ENCODE measurements around the gene ACOT8.
"Not testable (repeated sequence)": the region's sequence is repeated elsewhere in the genome, so short reads cannot be mapped to it uniquely, and the experiment has no call there.

ACOT8 gene

DNA sequence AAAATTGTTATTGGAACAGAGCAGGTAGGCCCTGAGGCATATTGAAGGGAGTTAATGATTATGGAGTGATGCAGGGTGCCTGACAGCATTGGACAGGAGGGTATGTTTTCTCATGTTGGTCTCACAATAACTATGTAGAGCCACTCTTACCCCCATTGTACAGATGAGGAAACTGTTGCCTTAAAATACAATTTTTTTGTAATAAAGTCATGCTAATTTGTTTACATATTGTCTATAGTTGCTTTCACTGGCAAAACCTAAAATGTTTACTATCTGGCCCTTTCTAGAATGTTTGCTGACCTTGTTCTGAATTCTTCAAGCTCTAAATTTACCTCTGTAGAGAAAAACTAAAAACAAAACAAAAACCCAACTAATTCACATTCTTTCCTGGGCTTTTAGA is 5.7 kb downstream of the ACOT8 start:
- no peak for DNase-seq

DNA sequence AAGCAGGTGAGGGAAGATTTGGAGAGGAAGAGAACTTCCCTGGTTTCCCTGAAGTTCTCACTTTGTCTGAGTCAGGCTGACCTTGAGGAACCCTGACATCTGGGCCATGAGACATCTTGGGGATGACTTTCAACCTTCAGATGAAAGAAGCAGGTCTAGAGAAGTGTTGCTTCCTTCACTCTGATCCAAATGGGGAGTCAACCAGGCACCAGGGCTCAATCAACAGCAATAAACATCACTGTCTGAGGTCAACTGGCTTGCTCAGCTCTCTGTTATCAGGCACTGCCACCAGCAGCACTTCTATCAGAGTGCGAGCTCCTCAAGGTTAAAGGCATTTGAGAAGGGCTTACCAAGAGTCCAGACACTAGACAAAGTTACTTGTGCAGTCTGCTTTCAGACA is 6.3 kb downstream of the ACOT8 start:
- no peak for DNase-seq

DNA sequence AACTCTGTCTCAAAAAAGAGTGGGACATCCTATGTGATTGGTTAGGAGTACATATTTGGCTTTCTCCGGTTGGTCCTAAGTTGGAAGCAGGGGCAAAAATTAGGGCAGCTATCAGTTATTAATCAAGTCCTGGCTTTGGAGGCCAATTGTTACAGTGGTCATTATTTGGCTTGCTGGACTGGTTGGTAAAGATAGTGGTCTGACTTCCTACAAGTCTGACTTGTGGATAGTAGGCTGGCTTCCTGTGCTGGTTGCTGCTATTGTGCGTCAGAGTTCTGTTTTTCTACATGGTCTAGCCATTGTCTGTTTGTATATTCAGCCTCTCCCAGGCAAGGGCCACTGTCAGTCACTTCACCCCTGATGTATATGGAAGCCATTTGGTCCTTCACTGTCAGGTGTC is 7.0 kb downstream of the ACOT8 start:
- no peak for DNase-seq

GRCh38 chr20:45848969-45849582 is 8.1 kb downstream of the ACOT8 start:
- DNase-seq: no peak

- DNase-seq: no peak
Measured at GRCh38 chr20:45848421-45848820, 8.8 kb downstream of the ACOT8 start.

GRCh38 chr20:45845452-45845851 is 11.7 kb downstream of the ACOT8 start:
- no peak for DNase-seq

GRCh38 chr20:45843506-45843905 is 13.7 kb downstream of the ACOT8 start:
- no peak for DNase-seq

- no peak for DNase-seq
Measured at GRCh38 chr20:45842169-45842812, 14.9 kb downstream of the ACOT8 start.

DNA sequence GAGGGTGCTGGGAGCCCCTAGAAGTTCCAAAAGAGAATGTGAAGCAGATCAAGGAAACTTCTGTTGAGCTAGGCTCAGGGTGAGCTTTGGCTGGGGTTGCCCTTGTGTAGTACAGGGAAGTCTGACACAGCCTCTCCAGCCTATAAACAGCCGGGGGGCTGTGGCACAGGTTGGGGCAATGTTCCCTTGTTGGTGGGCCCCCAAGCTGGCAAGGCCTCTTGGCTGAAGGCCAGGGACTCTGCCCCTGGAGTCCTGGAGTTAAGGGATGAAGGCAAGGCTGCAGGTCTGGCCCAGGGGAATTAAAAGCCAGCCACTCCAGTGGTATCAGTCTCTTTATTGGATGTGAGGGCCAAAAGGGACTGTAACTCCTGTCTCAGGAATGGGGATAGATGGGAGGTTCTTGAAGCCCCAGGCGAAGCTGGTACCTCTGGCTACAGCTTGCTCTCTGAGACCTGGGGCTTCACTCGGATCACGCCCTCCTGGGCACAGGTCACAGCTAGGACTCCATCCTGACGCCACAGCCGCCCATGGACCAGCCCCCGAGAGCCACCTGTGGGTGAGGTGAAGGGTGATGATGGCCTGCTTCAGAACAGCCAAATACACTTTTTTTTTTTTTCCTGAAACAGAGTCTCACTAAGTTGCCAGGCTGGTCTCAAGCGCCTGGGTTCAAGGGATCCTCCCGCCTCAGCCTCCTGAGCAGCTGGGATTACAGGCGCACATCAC is 15.6 kb downstream of the ACOT8 start:
- DNase-seq: no peak

GRCh38 chr20:45840700-45841198 is 16.4 kb downstream of the ACOT8 start:
- DNase-seq: no peak

GRCh38 chr20:45836841-45837240 is 20.4 kb downstream of the ACOT8 start:
- no peak for DNase-seq

DNA sequence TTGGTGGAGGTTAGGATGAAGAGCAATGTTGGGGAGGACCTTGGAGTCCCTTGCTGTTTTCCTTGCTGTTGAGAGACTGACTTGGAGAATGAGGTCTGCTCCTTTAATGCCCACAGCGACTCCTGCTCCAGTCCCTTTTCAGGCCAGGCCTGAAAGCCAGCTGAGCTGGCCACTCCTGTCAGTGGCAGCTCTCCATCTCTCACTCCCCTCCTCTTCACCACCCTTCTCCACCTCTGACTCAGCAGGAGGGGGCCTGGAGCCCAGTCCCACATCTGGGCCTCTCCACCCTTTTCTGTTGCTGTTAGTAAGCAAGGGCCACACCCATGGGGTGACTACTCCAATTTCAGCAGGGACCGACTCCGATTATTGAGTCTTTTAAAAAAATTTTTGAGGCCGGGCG is 21.4 kb downstream of the ACOT8 start:
- no peak for DNase-seq

DNA sequence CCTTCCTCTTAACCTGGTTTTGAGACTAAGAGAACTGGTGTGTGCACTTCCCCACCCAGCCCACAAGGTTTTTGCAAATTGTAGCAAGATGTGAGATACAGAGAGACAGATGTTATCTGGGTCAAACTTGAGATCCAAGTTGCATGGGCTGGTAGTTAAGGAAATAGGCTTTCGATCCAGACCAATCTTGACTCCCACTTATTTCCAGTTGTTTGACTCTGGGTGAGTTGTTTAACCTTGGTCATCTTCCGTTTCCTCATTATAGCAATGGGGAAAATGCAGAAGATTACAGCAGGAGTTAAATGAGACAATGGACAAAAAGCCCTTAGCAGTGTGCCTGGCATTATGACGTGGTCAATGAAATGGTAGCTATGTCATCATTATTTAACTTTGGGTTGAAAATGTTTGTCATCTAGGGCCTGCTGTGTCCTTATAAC is 21.8 kb downstream of the ACOT8 start:
- DNase-seq: no peak

- no peak for DNase-seq
Measured at GRCh38 chr20:45834797-45835161, 22.4 kb downstream of the ACOT8 start.

DNA sequence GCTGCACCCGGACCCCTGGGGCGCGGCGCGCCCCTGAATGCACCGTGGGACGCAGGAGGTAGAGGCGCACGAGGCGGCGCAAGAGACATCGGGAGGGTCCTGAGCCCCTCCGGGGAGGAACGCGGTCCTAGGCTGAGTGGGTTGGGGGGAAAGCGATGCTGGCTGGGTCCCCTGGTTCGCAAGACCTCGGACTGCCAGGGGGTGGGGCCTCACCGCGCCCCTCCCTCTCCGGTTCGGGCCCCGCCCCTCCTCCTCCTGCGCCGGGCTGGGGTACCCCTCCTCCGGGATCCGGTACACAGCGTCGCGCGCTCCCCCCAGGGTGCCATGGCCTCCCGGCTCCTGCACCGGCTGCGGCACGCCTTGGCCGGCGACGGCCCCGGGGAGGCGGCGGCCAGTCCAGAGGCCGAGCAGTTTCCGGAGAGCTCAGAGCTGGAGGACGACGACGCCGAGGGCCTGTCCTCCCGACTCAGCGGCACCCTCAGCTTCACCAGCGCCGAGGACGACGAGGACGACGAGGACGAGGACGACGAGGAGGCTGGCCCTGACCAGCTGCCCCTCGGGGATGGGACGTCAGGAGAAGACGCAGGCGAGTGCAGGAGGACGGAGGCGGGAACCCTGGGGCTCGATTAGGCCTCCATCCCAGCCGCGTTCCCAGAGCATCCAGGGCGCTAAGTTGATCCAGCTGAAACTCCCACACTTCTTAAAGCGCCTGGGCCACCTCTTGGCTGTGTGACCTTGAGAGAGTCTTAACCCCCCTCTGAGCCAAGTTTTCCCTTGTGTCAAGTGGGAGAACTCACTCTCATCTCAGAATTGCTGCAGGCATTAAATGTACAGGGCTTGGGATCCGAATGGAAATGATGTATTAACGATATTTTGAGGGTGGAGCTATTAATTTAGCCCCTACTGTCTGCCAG is 23.1 kb downstream of the ACOT8 start:
- peak; percentile 52 to 83 for DNase-seq

- DNase-seq: peak; percentile 53 to 88
Measured at GRCh38 chr20:45833030-45833882, 23.9 kb downstream of the ACOT8 start, which contains the start of gene SNX21. TSS of gene SNX21 (plus strand) at chr20:45833799. CDS start at chr20:45833920, 121 bp downstream.

GRCh38 chr20:45832619-45833018 is 24.6 kb downstream of the ACOT8 start:
- DNase-seq: no peak

GRCh38 chr20:45829673-45830106 is 27.5 kb downstream of the ACOT8 start:
- DNase-seq: not testable (repeated sequence)

- DNase-seq: no peak
Measured at GRCh38 chr20:45828589-45828988, 28.6 kb downstream of the ACOT8 start.

DNA sequence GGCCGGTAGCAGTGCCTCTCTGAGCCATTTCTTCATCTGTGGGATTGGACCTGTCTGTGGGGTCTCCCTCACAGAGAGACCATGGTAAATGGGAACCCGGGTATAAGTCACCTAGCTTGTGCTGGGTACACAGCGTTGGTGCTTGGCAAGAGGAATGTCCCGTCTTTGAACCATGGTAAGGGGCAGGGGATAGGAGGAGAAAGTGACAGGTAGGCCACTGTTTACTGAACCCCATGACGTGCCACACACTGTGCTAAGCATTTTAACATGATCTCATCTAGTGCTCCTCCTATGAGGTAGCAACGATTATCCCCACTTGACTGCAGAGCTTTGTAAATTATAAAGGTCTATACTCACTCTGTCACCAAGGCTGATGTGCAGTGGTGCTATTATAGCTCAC is 29.5 kb downstream of the ACOT8 start:
- no peak for DNase-seq

GRCh38 chr20:45827030-45827652 is 30.1 kb downstream of the ACOT8 start, which contains the start of gene TNNC2:
TSS of gene TNNC2 (minus strand) at chr20:45827312. CDS start at chr20:45827248, 64 bp downstream.
- no peak for DNase-seq

All from NCI-H526 (cell line).